ENCODE data around the gene JARID2. TPM values are rescaled to one million over a fixed set of nuclear protein-coding genes. Genes with fewer than 3 reads are reported as not detected.

The JARID2 gene
- total RNA-seq, 2 experiments from 2014 or later = 25.4 to 25.5 TPM

GRCh38 chr6:15363523-15364400 is 117.9 kb downstream of the JARID2 start:
- H3K36me3 Mint-ChIP-seq (ENCODE audit: low read depth) = peaks cover 15% of the 10 kb centered on the region
- ATAC-seq = peak; percentile 78
- ChIA-PET CTCF (no interaction called here), POLR2A (no interaction called here)
- no peaks in the 10 kb centered on the region for H3K27me3 Mint-ChIP-seq
- DNase-seq = no peak
- peaks cover 44% of the 10 kb centered on the region for H3K4me1 Mint-ChIP-seq (ENCODE audit: low read depth)
- TF ChIP-seq CTCF (IDR thresholded peaks at IDR 0.05) = no peak
- peak overlapping the region; percentile 43 for H3K27ac Mint-ChIP-seq
- intact Hi-C loops (cut with micrococcal nuclease) = no loop called here
- no peak overlapping the region for H3K4me3 Mint-ChIP-seq
- no peaks in the 10 kb centered on the region for H3K9me3 Mint-ChIP-seq

GRCh38 chr6:15364401-15365037 is 118.7 kb downstream of the JARID2 start:
- Mint-ChIP-seq H3K4me3 (no peak overlapping the region), H3K4me1 (ENCODE audit: low read depth) (peaks cover 39% of the 10 kb centered on the region), H3K27me3 (no peaks in the 10 kb centered on the region), H3K36me3 (ENCODE audit: low read depth) (peaks cover 10% of the 10 kb centered on the region), H3K27ac (no peak overlapping the region), H3K9me3 (no peaks in the 10 kb centered on the region)
- ChIA-PET CTCF (no interaction called here), POLR2A (no interaction called here)
- DNase-seq (no peak), ATAC-seq (no peak)
- TF ChIP-seq CTCF (IDR thresholded peaks at IDR 0.05) = no peak
- intact Hi-C loops (cut with micrococcal nuclease) = no loop called here

- H3K36me3 Mint-ChIP-seq (ENCODE audit: low read depth) = peaks cover 10% of the 10 kb centered on the region
- ChIA-PET CTCF (no interaction called here), POLR2A (interaction anchor here (0.7 kb wide), 1 partner anchor 118 kb away, joined by 3 read pairs; no protein-coding TSS in a partner anchor)
- H3K4me1 Mint-ChIP-seq (ENCODE audit: low read depth) = peaks cover 45% of the 10 kb centered on the region
- ATAC-seq = peak; percentile 70
- H3K4me3 Mint-ChIP-seq = peak overlapping the region; percentile 12
- intact Hi-C loops (cut with micrococcal nuclease) = no loop called here
- peak overlapping the region; percentile 35 for H3K27ac Mint-ChIP-seq
- peak; percentile 75 for DNase-seq
- no peak for TF ChIP-seq CTCF (IDR thresholded peaks at IDR 0.05)
- no peaks in the 10 kb centered on the region for H3K9me3 Mint-ChIP-seq
- no peaks in the 10 kb centered on the region for H3K27me3 Mint-ChIP-seq
Measured at GRCh38 chr6:15365273-15365687, 119.4 kb downstream of the JARID2 start.

- Mint-ChIP-seq H3K27me3 (no peaks in the 10 kb centered on the region), H3K27ac (no peak overlapping the region), H3K36me3 (ENCODE audit: low read depth) (peaks cover 12% of the 10 kb centered on the region), H3K4me3 (no peak overlapping the region), H3K4me1 (ENCODE audit: low read depth) (peaks cover 50% of the 10 kb centered on the region), H3K9me3 (no peaks in the 10 kb centered on the region)
- ATAC-seq = no peak
- ChIA-PET POLR2A (interaction anchor here (0.7 kb wide), 1 partner anchor 119 kb away, joined by 3 read pairs; no protein-coding TSS in a partner anchor), CTCF (no interaction called here)
- DNase-seq = no peak
- TF ChIP-seq CTCF (IDR thresholded peaks at IDR 0.05) = no peak
- intact Hi-C loops (cut with micrococcal nuclease) = no loop called here
Measured at GRCh38 chr6:15366003-15366535, 120.2 kb downstream of the JARID2 start.

GRCh38 chr6:15366879-15367278 is 121.0 kb downstream of the JARID2 start:
- no peak for ATAC-seq
- intact Hi-C loops (cut with micrococcal nuclease) = no loop called here
- Mint-ChIP-seq H3K27ac (no peak overlapping the region), H3K4me1 (ENCODE audit: low read depth) (peaks cover 59% of the 10 kb centered on the region), H3K27me3 (no peaks in the 10 kb centered on the region), H3K36me3 (ENCODE audit: low read depth) (peaks cover 12% of the 10 kb centered on the region), H3K4me3 (no peak overlapping the region), H3K9me3 (no peaks in the 10 kb centered on the region)
- CTCF ChIA-PET = no interaction called here
- TF ChIP-seq CTCF (IDR thresholded peaks at IDR 0.05) = no peak
- DNase-seq = no peak
- POLR2A ChIA-PET = no interaction called here
